NCI-H510A (cell line): Measurements from ENCODE around the gene SPACDR.

Source experiments
- DNase-seq: peaks from one replicate; lab custom pipeline; 2025; lab: John Stamatoyannopoulos, UW

SPACDR gene

GRCh38 chr7:100434297-100435144, 29.5 kb downstream of the SPACDR start:
- no peak for DNase-seq

GRCh38 chr7:100433592-100434296, 30.3 kb downstream of the SPACDR start:
- DNase-seq, result no peak

- no peak for DNase-seq
These were observed 30.8 kb downstream of the SPACDR start for GRCh38 chr7:100433276-100433591.

GRCh38 chr7:100432621-100433275, 31.3 kb downstream of the SPACDR start:
- no peak for DNase-seq

GRCh38 chr7:100432053-100432452, 32.0 kb downstream of the SPACDR start:
- DNase-seq, result no peak

- DNase-seq, result no peak
These were observed 32.7 kb downstream of the SPACDR start for GRCh38 chr7:100431286-100431735.

GRCh38 chr7:100430493-100431285, 33.4 kb downstream of the SPACDR start:
- no peak for DNase-seq

GRCh38 chr7:100429637-100430492, 34.2 kb downstream of the SPACDR start, which contains the start of gene MEPCE:
TSS of gene MEPCE (plus strand) at chr7:100429831. CDS start at chr7:100430019, 188 bp downstream.
- DNase-seq, result peak; percentile 85

- DNase-seq, result peak; percentile 75
These were observed 35.0 kb downstream of the SPACDR start for GRCh38 chr7:100428967-100429636.

- DNase-seq, result peak; percentile 79
These were observed 35.7 kb downstream of the SPACDR start, which contains the start of gene ZCWPW1 for GRCh38 chr7:100428199-100428966. TSS of gene ZCWPW1 (minus strand) at chr7:100428703. CDS start at chr7:100420649, 8,054 bp downstream.

- no peak for DNase-seq
These were observed 36.3 kb downstream of the SPACDR start for GRCh38 chr7:100427762-100428198.

GRCh38 chr7:100426516-100426915, 37.5 kb downstream of the SPACDR start:
- no peak for DNase-seq

GRCh38 chr7:100425347-100425746, 38.7 kb downstream of the SPACDR start:
- no peak for DNase-seq

GRCh38 chr7:100423315-100423714, 40.7 kb downstream of the SPACDR start:
- no peak for DNase-seq

GRCh38 chr7:100419660-100420226, 44.3 kb downstream of the SPACDR start:
- DNase-seq, result no peak

- no peak for DNase-seq
These were observed 45.0 kb downstream of the SPACDR start for GRCh38 chr7:100418930-100419659.

- DNase-seq, result no peak
These were observed 48.6 kb downstream of the SPACDR start for GRCh38 chr7:100415448-100415847.

GRCh38 chr7:100413889-100414288, 50.2 kb downstream of the SPACDR start:
- DNase-seq, result no peak
